DOHH2 (cell line): ENCODE data around the gene ZBTB18.

Experiments
- H3F3A ChIP-seq: fragments of 200-600 bp; sonication (generic), shearing (Covaris generic); 2 replicates; pipeline ENCODE4 v1.6.0; 2016; ENCODE audit warnings: antibody characterized with exemption, mild to moderate bottlenecking; ENCODE audit not compliant: control insufficient read depth, insufficient read depth
- H3K27ac ChIP-seq: fragments of 200-600 bp; sonication (generic); 2 replicates; pipeline ENCODE4 v1.5.1; 2014; ENCODE audit warnings: low read depth, mild to moderate bottlenecking, low read length, moderate library complexity
- H3K27me3 ChIP-seq: fragments of 200-600 bp; sonication (generic); 2 replicates; pipeline ENCODE4 v1.6.1; 2014; ENCODE audit warnings: mild to moderate bottlenecking, low read length, mixed read lengths; ENCODE audit not compliant: control insufficient read depth
- H3K36me3 ChIP-seq: fragments of 200-600 bp; sonication (generic); 2 replicates; pipeline ENCODE4 v1.6.1; 2014; ENCODE audit warnings: mild to moderate bottlenecking, low read length, moderate library complexity, mixed read lengths; ENCODE audit not compliant: control insufficient read depth
- H3K4me1 ChIP-seq: fragments of 200-600 bp; sonication (generic); 2 replicates; pipeline ENCODE4 v1.6.1; 2014; ENCODE audit warnings: mild to moderate bottlenecking, low read length, mixed read lengths; ENCODE audit not compliant: control insufficient read depth
- H3K4me2 ChIP-seq: fragments of 200-600 bp; sonication (generic); 2 replicates; pipeline ENCODE4 v1.6.0; 2014; ENCODE audit warnings: mild to moderate bottlenecking, low read length, moderate library complexity
- H3K4me3 ChIP-seq: fragments of 200-600 bp; sonication (generic); 2 replicates; pipeline ENCODE4 v1.5.1; 2014; ENCODE audit warnings: mild to moderate bottlenecking, low read length, mixed read lengths
- H3K79me2 ChIP-seq: fragments of 200-600 bp; sonication (generic); 2 replicates; pipeline ENCODE4 v1.6.1; 2014; ENCODE audit warnings: mild to moderate bottlenecking, low read length, mixed read lengths; ENCODE audit not compliant: control insufficient read depth
- H3K9me2 ChIP-seq: fragments of 200-600 bp; sonication (generic); replicated peaks from 2 replicates; pipeline ENCODE4 v1.6.1; 2014; ENCODE audit warnings: mild to moderate bottlenecking, low read length, mixed read lengths; ENCODE audit not compliant: control insufficient read depth
- H3K9me3 ChIP-seq: fragments of 200-600 bp; sonication (generic); 2 replicates; pipeline ENCODE4 v1.6.1; 2014; ENCODE audit warnings: antibody characterized with exemption, low read length, mixed read lengths; ENCODE audit not compliant: control insufficient read depth, insufficient read depth
- H4K20me1 ChIP-seq: fragments of 200-600 bp; sonication (generic); 2 replicates; pipeline ENCODE4 v1.6.0; 2014; ENCODE audit warnings: low read depth, mild to moderate bottlenecking, antibody characterized with exemption, low read length, moderate library complexity; ENCODE audit not compliant: control insufficient read depth, insufficient read depth
- CTCF ChIP-seq: fragments of 200-600 bp; sonication (generic); IDR thresholded peaks from one replicate; pipeline ENCODE4 v1.5.1; 2014; ENCODE audit warnings: antibody characterized with exemption, mild to moderate bottlenecking, low read depth, low read length; ENCODE audit not compliant: poor library complexity, severe bottlenecking
- EZH2phosphoT487 ChIP-seq: fragments of 200-600 bp; sonication (generic); IDR thresholded peaks from 2 replicates; pipeline ENCODE4 v1.6.1; 2017; ENCODE audit warnings: borderline replicate concordance, mild to moderate bottlenecking, antibody characterized with exemption, low read length, moderate library complexity, mixed read lengths

Gene ZBTB18

GRCh38 chr1:244052728-244053312 is 1.7 kb downstream of the ZBTB18 start:
- no peaks in the 10 kb centered on the region for H3K9me2 ChIP-seq
- H3K27ac ChIP-seq = no peak overlapping the region
- H3K79me2 ChIP-seq = peaks cover 33% of the 10 kb centered on the region
- no peak overlapping the region; the same call in 1 of the 2 replicates for H3K4me2 ChIP-seq
- H3K9me3 ChIP-seq = no peaks in the 10 kb centered on the region
- peaks cover 18% of the 10 kb centered on the region for H3F3A ChIP-seq
- peaks cover 33% of the 10 kb centered on the region for H3K4me1 ChIP-seq
- peaks cover 21% of the 10 kb centered on the region for H3K36me3 ChIP-seq
- no peak overlapping the region for H3K4me3 ChIP-seq
- H3K27me3 ChIP-seq = peaks cover 8% of the 10 kb centered on the region; the same call in 1 of the 2 replicates
- TF ChIP-seq EZH2phosphoT487 (no peak), CTCF (no peak)
- peaks cover 38% of the 10 kb centered on the region for H4K20me1 ChIP-seq

GRCh38 chr1:244053831-244054230 is 2.7 kb downstream of the ZBTB18 start:
- Histone ChIP-seq H4K20me1 (peaks cover 38% of the 10 kb centered on the region), H3K9me2 (no peaks in the 10 kb centered on the region), H3K27ac (no peak overlapping the region), H3F3A (peaks cover 18% of the 10 kb centered on the region), H3K4me3 (no peak overlapping the region), H3K4me2 (no peak overlapping the region), H3K36me3 (peaks cover 21% of the 10 kb centered on the region), H3K4me1 (peaks cover 33% of the 10 kb centered on the region), H3K9me3 (no peaks in the 10 kb centered on the region), H3K79me2 (peaks cover 33% of the 10 kb centered on the region), H3K27me3 (peaks cover 8% of the 10 kb centered on the region; the same call in 1 of the 2 replicates)
- no peak for TF ChIP-seq CTCF
- no peak for TF ChIP-seq EZH2phosphoT487

- peaks cover 8% of the 10 kb centered on the region; the same call in 1 of the 2 replicates for H3K27me3 ChIP-seq
- H3F3A ChIP-seq = peaks cover 18% of the 10 kb centered on the region
- no peaks in the 10 kb centered on the region for H3K9me2 ChIP-seq
- peaks cover 38% of the 10 kb centered on the region for H4K20me1 ChIP-seq
- H3K4me2 ChIP-seq = no peak overlapping the region
- H3K4me3 ChIP-seq = no peak overlapping the region
- H3K4me1 ChIP-seq = peaks cover 33% of the 10 kb centered on the region
- H3K36me3 ChIP-seq = peaks cover 21% of the 10 kb centered on the region
- H3K9me3 ChIP-seq = no peaks in the 10 kb centered on the region
- H3K27ac ChIP-seq = no peak overlapping the region
- TF ChIP-seq CTCF (no peak), EZH2phosphoT487 (no peak)
- peaks cover 33% of the 10 kb centered on the region for H3K79me2 ChIP-seq
Measured at GRCh38 chr1:244054247-244054923, 3.3 kb downstream of the ZBTB18 start.
